Vagina (tissue), 2 donors: ENCODE measurements around the gene MAML2.

Experiments used
- CTCF ChIP-seq, 3 experiments: fragments of 450-650 bp in 2 of 3; fragments of 200-600 bp in 1 of 3; sonication (generic) in 1 of 3; IDR thresholded peaks; one replicate each; pipeline ENCODE4 v1.5.1; 2017 to 2019; ENCODE audit warnings: antibody characterized with exemption in 3 of 3, mild to moderate bottlenecking in 2 of 3, moderate library complexity in 2 of 3
- POLR2A ChIP-seq, 2 donors: fragments of 450-650 bp; IDR thresholded peaks; one replicate each; pipeline ENCODE4 v1.6.1; 2017; ENCODE audit warnings: antibody characterized with exemption in 2 of 2, mild to moderate bottlenecking in 2 of 2, moderate library complexity in 2 of 2

- TF ChIP-seq POLR2A (IDR thresholded peaks at IDR 0.05) (no peak), CTCF (IDR thresholded peaks at IDR 0.05) (no peak)
Observed at GRCh38 chr11:96213500-96213899, 129.5 kb downstream of the MAML2 start.
